Head of caudate nucleus (tissue), 42 donors: ENCODE results near the gene INO80D.
"Not testable (repeated sequence)": the region's sequence is repeated elsewhere in the genome, so short reads cannot be mapped to it uniquely, and the experiment has no call there.

Experiments used
- DNase-seq, 42 donors: peaks; one replicate each; pipeline versions ENCODE4 v3.0.0 to v3.0.0-alpha.2; 2020 to 2021; ENCODE audit warnings: mixed read lengths in 7 of 42
- intact Hi-C: fragments of 100-400 bp; cut with DNase I; formaldehyde crosslinking; loops from one replicate; pipeline ENCODE4 v1.15.0; 2022

The INO80D gene

GRCh38 chr2:205994344-205994743, 91.6 kb downstream of the INO80D start:
- no peak for DNase-seq
- intact Hi-C loops = no loop called here

- intact Hi-C loops = no loop called here
- DNase-seq = no peak
These were observed 95.9 kb downstream of the INO80D start for GRCh38 chr2:205990104-205990503.

GRCh38 chr2:205989271-205990071, 96.5 kb downstream of the INO80D start:
- DNase-seq = no peak
- intact Hi-C loops = no loop called here

GRCh38 chr2:205988681-205989080, 97.3 kb downstream of the INO80D start:
- DNase-seq, intact Hi-C loops: not testable (repeated sequence)

GRCh38 chr2:205988274-205988673, 97.7 kb downstream of the INO80D start:
- intact Hi-C loops = no loop called here
- DNase-seq = no peak

GRCh38 chr2:205986334-205986733, 99.6 kb downstream of the INO80D start:
- intact Hi-C loops, DNase-seq: not testable (repeated sequence)

GRCh38 chr2:205984381-205984780, 101.6 kb downstream of the INO80D start:
- intact Hi-C loops = no loop called here
- DNase-seq = peak in 1 of 42 donors; percentile 29

- peak in 1 of 42 donors; percentile 9 for DNase-seq
- intact Hi-C loops = no loop called here
These were observed 103.1 kb downstream of the INO80D start for GRCh38 chr2:205982776-205983327.

GRCh38 chr2:205978728-205979127, 107.2 kb downstream of the INO80D start:
- DNase-seq = peak in 1 of 42 donors; percentile 6

GRCh38 chr2:205977699-205978098, 108.3 kb downstream of the INO80D start:
- intact Hi-C loops = not testable (repeated sequence)
- peak in 1 of 42 donors; percentile 1 for DNase-seq

More at GRCh38 chr2:205978728-205979127, 107.2 kb downstream of the INO80D start:
- intact Hi-C loops = not testable (repeated sequence)

GRCh38 chr2:205976934-205977659, 108.9 kb downstream of the INO80D start:
- peak in 1 of 42 donors; percentile 20 for DNase-seq
- intact Hi-C loops = not testable (repeated sequence)

GRCh38 chr2:205976120-205976814, 109.7 kb downstream of the INO80D start:
- DNase-seq = peak in 1 of 42 donors; percentile 22
- intact Hi-C loops = no loop called here

- DNase-seq = peak in 1 of 42 donors; percentile 5
- intact Hi-C loops = no loop called here
These were observed 110.7 kb downstream of the INO80D start for GRCh38 chr2:205975082-205975949.

- intact Hi-C loops = no loop called here
- peak in 1 of 42 donors; percentile 3 for DNase-seq
These were observed 113.9 kb downstream of the INO80D start for GRCh38 chr2:205972113-205972512.

GRCh38 chr2:205970348-205970747, 115.6 kb downstream of the INO80D start:
- intact Hi-C loops = no loop called here
- peak in 1 of 42 donors; percentile 3 for DNase-seq

- intact Hi-C loops = no loop called here
- no peak for DNase-seq
These were observed 116.4 kb downstream of the INO80D start for GRCh38 chr2:205969584-205969983.

GRCh38 chr2:205967391-205968075, 118.4 kb downstream of the INO80D start:
- DNase-seq = no peak
- intact Hi-C loops = no loop called here

- intact Hi-C loops = no loop called here
- DNase-seq = no peak
These were observed 120.3 kb downstream of the INO80D start for GRCh38 chr2:205965707-205966106.
